OCI-LY7 (cell line): ENCODE data around the gene NUP188.

Source experiments
- CTCF ChIP-seq: fragments of 200-600 bp; sonication (generic); conservative IDR thresholded peaks from 2 replicates; pipeline ENCODE4 v1.5.1; 2014; ENCODE audit warnings: mild to moderate bottlenecking, antibody characterized with exemption, low read length, moderate library complexity, mixed read lengths
- EZH2phosphoT487 ChIP-seq: fragments of 200-600 bp; sonication (generic); IDR thresholded peaks from 2 replicates; pipeline ENCODE4 v1.6.1; 2018; ENCODE audit warnings: low read depth, borderline replicate concordance, mild to moderate bottlenecking, mixed run types, antibody characterized with exemption, low read length, moderate library complexity, mixed read lengths

- TF ChIP-seq CTCF (no peak), EZH2phosphoT487 (no peak)
These were observed 51.0 kb downstream of the NUP188 start for GRCh38 chr9:128998462-128998861.
